GM23338 (cell line): ENCODE measurements around the gene PSMC3. TPM values are rescaled to one million over a fixed set of nuclear protein-coding genes. Genes with fewer than 3 reads are reported as not detected.

Experiments
- microRNA-seq: library from miRNA; unstranded; fragments of <30 nt; microRNA quantifications from one replicate; pipeline ENCODE4, GENCODE V29; 2017
- polyA plus RNA-seq: library from polyadenylated mRNA; unstranded; fragments of >200 nt; fragmentation: Nextera tagmentation; extraction: Ambion mirVana; gene quantifications from 2 replicates; pipeline ENCODE4 v1.2.1, GENCODE V29; 2016
- small RNA-seq: library from RNA; depleted of rRNA; stranded (forward); fragments of <200 nt; gene quantifications from one replicate; pipeline ENCODE3, GENCODE V24; 2014; ENCODE audit warnings: low replicate concordance
- total RNA-seq: library from RNA; depleted of rRNA; stranded (reverse); fragments of >200 nt; shearing (Covaris generic); gene quantifications from 2 replicates; pipeline ENCODE4 v1.2.3, GENCODE V29; 2014; rRNA removed

PSMC3 gene
- total and polyA plus RNA-seq, 2 experiments from 2014 or later: 147 to 190 TPM

Small RNAs within 50 kb of the gene (microRNA-seq; reads per million reads assigned to microRNA genes)
- not detected for gene MIR4487

Small RNAs within 50 kb of the gene (small RNA-seq; reads per million reads assigned to genes)
- not detected for gene MIR4487

Other genes with a start within 250 kb of the PSMC3 start
- gene ARFGAP2, start 249.6 kb downstream of the PSMC3 start, total RNA-seq: 111 and 122 TPM in 2 replicates
- 24.2 and 25.6 TPM in 2 replicates for gene ARFGAP2, start 249.6 kb downstream of the PSMC3 start, polyA plus RNA-seq
- 66.5 and 72.1 TPM in 2 replicates for gene PACSIN3, start 240.0 kb downstream of the PSMC3 start, total RNA-seq
- 38.8 and 39.6 TPM in 2 replicates for gene PACSIN3, start 240.0 kb downstream of the PSMC3 start, polyA plus RNA-seq
- gene DDB2, start 211.5 kb downstream of the PSMC3 start, total RNA-seq: 62.5 and 63.1 TPM in 2 replicates
- 58.7 and 60.2 TPM in 2 replicates for gene DDB2, start 211.5 kb downstream of the PSMC3 start, polyA plus RNA-seq
- 32.1 and 33.5 TPM in 2 replicates for gene ACP2, start 177.6 kb downstream of the PSMC3 start, total RNA-seq
- gene ACP2, start 177.6 kb downstream of the PSMC3 start, polyA plus RNA-seq: 5.6 and 7.3 TPM in 2 replicates
- gene NR1H3, start 168.4 kb downstream of the PSMC3 start, total RNA-seq: 23.7 and 23.8 TPM in 2 replicates
- 16.5 and 17.5 TPM in 2 replicates for gene NR1H3, start 168.4 kb downstream of the PSMC3 start, polyA plus RNA-seq
- gene MADD, start 156.3 kb downstream of the PSMC3 start, total RNA-seq: 33.3 and 43.8 TPM in 2 replicates
- 12.5 and 13.4 TPM in 2 replicates for gene MADD, start 156.3 kb downstream of the PSMC3 start, polyA plus RNA-seq
- gene MYBPC3, start 73.7 kb downstream of the PSMC3 start, total RNA-seq: not detected in 2 replicates
- 0.24 TPM in 1 of 2 replicates, not detected in the other for gene MYBPC3, start 73.7 kb downstream of the PSMC3 start, polyA plus RNA-seq
- gene SPI1, start 47.9 kb downstream of the PSMC3 start, total RNA-seq: not detected in 2 replicates
- 0.19 and 0.23 TPM in 2 replicates for gene SPI1, start 47.9 kb downstream of the PSMC3 start, polyA plus RNA-seq
- 32.7 TPM in 2 replicates for gene SLC39A13, start 17.8 kb downstream of the PSMC3 start, total RNA-seq
- 15.8 TPM in 2 replicates for gene SLC39A13, start 17.8 kb downstream of the PSMC3 start, polyA plus RNA-seq
- 0.17 TPM in 1 of 2 replicates, not detected in the other for gene RAPSN, start 22.7 kb upstream of the PSMC3 start, total RNA-seq
- 0.23 and 0.59 TPM in 2 replicates for gene RAPSN, start 22.7 kb upstream of the PSMC3 start, polyA plus RNA-seq
- gene CELF1, start 126.7 kb upstream of the PSMC3 start, total RNA-seq: 233 TPM in 2 replicates
- 124 and 134 TPM in 2 replicates for gene CELF1, start 126.7 kb upstream of the PSMC3 start, polyA plus RNA-seq
- gene PTPMT1, start 139.2 kb upstream of the PSMC3 start, total RNA-seq: 87.0 and 109 TPM in 2 replicates
- 106 and 109 TPM in 2 replicates for gene PTPMT1, start 139.2 kb upstream of the PSMC3 start, polyA plus RNA-seq
- 16.6 and 17.2 TPM in 2 replicates for gene KBTBD4, start 152.5 kb upstream of the PSMC3 start, total RNA-seq
- gene KBTBD4, start 152.5 kb upstream of the PSMC3 start, polyA plus RNA-seq: 4.1 and 5.8 TPM in 2 replicates
- 99.5 and 108 TPM in 2 replicates for gene NDUFS3, start 152.6 kb upstream of the PSMC3 start, total RNA-seq
- 168 and 185 TPM in 2 replicates for gene NDUFS3, start 152.6 kb upstream of the PSMC3 start, polyA plus RNA-seq
- gene FAM180B, start 160.2 kb upstream of the PSMC3 start, total RNA-seq: not detected in 2 replicates
- not detected in 2 replicates for gene FAM180B, start 160.2 kb upstream of the PSMC3 start, polyA plus RNA-seq
- 6.6 TPM in 2 replicates for gene C1QTNF4, start 168.0 kb upstream of the PSMC3 start, total RNA-seq
- gene C1QTNF4, start 168.0 kb upstream of the PSMC3 start, polyA plus RNA-seq: 5.2 and 5.7 TPM in 2 replicates
- 90.9 and 92.0 TPM in 2 replicates for gene MTCH2, start 216.1 kb upstream of the PSMC3 start, total RNA-seq
- gene MTCH2, start 216.1 kb upstream of the PSMC3 start, polyA plus RNA-seq: 155 and 163 TPM in 2 replicates